Measurements from ENCODE around the gene ELP5. TPM values are rescaled to one million over a fixed set of nuclear protein-coding genes. Genes with fewer than 3 reads are reported as not detected.

ELP5 gene
- total RNA-seq, 2 donors from 2014 or later: 28.1 to 70.7 TPM

GRCh38 chr17:7308625-7309433 is 56.8 kb downstream of the ELP5 start:
- Histone ChIP-seq H3K27ac (peak overlapping the region; percentile 99), H3K9me3 (no peaks in the 10 kb centered on the region), H3K27me3 (no peaks in the 10 kb centered on the region), H3K36me3 (peaks cover 44% of the 10 kb centered on the region), H3K4me3 (peak overlapping the region; percentile 90 to 95), H3K4me1 (peaks cover 0 to 38% of the 10 kb centered on the region in 2 donors)
- TF ChIP-seq, protein P1, sequence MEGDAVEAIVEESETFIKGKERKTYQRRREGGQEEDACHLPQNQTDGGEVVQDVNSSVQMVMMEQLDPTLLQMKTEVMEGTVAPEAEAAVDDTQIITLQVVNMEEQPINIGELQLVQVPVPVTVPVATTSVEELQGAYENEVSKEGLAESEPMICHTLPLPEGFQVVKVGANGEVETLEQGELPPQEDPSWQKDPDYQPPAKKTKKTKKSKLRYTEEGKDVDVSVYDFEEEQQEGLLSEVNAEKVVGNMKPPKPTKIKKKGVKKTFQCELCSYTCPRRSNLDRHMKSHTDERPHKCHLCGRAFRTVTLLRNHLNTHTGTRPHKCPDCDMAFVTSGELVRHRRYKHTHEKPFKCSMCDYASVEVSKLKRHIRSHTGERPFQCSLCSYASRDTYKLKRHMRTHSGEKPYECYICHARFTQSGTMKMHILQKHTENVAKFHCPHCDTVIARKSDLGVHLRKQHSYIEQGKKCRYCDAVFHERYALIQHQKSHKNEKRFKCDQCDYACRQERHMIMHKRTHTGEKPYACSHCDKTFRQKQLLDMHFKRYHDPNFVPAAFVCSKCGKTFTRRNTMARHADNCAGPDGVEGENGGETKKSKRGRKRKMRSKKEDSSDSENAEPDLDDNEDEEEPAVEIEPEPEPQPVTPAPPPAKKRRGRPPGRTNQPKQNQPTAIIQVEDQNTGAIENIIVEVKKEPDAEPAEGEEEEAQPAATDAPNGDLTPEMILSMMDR (IDR thresholded peaks at IDR 0.05): no peak
- DNase-seq (ENCODE audit: low spot score): peak; percentile 82

MicroRNA genes within 50 kb of the gene (microRNA counts, 767-probe panel; counts per million panel counts)
- microRNA hsa-miR-324-3p (0 to 31.0 counts per million in 2 donors), microRNA hsa-miR-324-5p (2,511 to 5,314 counts per million in 2 donors)

Small RNA genes within 50 kb of the gene (microRNA-seq; reads per million reads assigned to microRNA genes)
- 975 to 1,279 reads per million in 2 donors for gene MIR324 (ENCODE audit: borderline number of aligned reads in 2 of 2, borderline replicate concordance in 1 of 2)

Other genes starting within 250 kb of the ELP5 start
- gene RNASEK, start 239.6 kb upstream of the ELP5 start, total RNA-seq: 100 to 1,000 TPM; 231 to 334 TPM
- 1 to 10 TPM; 6.1 to 9.2 TPM for gene BCL6B, start 229.2 kb upstream of the ELP5 start, total RNA-seq
- under 1 TPM; 0.70 to 0.71 TPM for gene SLC16A13, start 216.2 kb upstream of the ELP5 start, total RNA-seq
- gene SLC16A11, start 208.1 kb upstream of the ELP5 start, total RNA-seq: 1 to 10 TPM; 1.9 to 3.4 TPM
- gene CLEC10A, start 172.0 kb upstream of the ELP5 start, total RNA-seq: 1 to 10 TPM; 1.4 to 3.6 TPM
- gene ASGR2, start 137.4 kb upstream of the ELP5 start, total RNA-seq: under 1 TPM in 1 of 2 donors, not detected in 1; 0.33 TPM
- 1 to 10 TPM in 1 of 2 donors, not detected in 1; 1.6 TPM for gene ASGR1, start 72.8 kb upstream of the ELP5 start, total RNA-seq
- gene DLG4, start 32.4 kb upstream of the ELP5 start, total RNA-seq: 10 to 100 TPM; 15.1 to 33.4 TPM
- gene ACADVL, start 32.3 kb upstream of the ELP5 start, total RNA-seq: 100 to 1,000 TPM; 695 to 758 TPM
- 10 to 100 TPM; 18.1 to 19.9 TPM for gene DVL2, start 17.7 kb upstream of the ELP5 start, total RNA-seq
- 10 to 100 TPM in 1 of 2 donors, 1 to 10 TPM in 1; 10.0 to 22.4 TPM for gene PHF23, start 12.8 kb upstream of the ELP5 start, total RNA-seq
- 100 to 1,000 TPM; 226 to 469 TPM for gene GABARAP, start 9.8 kb upstream of the ELP5 start, total RNA-seq
- gene CTDNEP1, start 481 bp upstream of the ELP5 start, total RNA-seq: 10 to 100 TPM; 55.0 to 77.2 TPM
- 1 to 10 TPM in 1 of 2 donors, not detected in 1; 2.3 TPM for gene CLDN7, start 10.3 kb downstream of the ELP5 start, total RNA-seq
- 100 to 1,000 TPM in 1 of 2 donors, 10 to 100 TPM in 1; 70.3 to 151 TPM for gene SLC2A4, start 29.5 kb downstream of the ELP5 start, total RNA-seq
- gene YBX2, start 42.4 kb downstream of the ELP5 start, total RNA-seq: 1 to 10 TPM; 2.9 to 3.0 TPM
- gene EIF5A, start 55.4 kb downstream of the ELP5 start, total RNA-seq: 100 to 1,000 TPM; 131 to 164 TPM
- gene GPS2, start 63.1 kb downstream of the ELP5 start, total RNA-seq: 10 to 100 TPM; 80.4 to 97.0 TPM
- gene NEURL4, start 77.1 kb downstream of the ELP5 start, total RNA-seq: 10 to 100 TPM in 1 of 2 donors, 1 to 10 TPM in 1; 9.5 to 12.8 TPM
- 1 to 10 TPM; 5.1 to 6.7 TPM for gene ACAP1, start 84.3 kb downstream of the ELP5 start, total RNA-seq
- 1 to 10 TPM; 4.2 to 6.9 TPM for gene KCTD11, start 99.9 kb downstream of the ELP5 start, total RNA-seq
- not detected for gene TMEM95, start 102.9 kb downstream of the ELP5 start, total RNA-seq
- gene TNK1, start 128.9 kb downstream of the ELP5 start, total RNA-seq: 1 to 10 TPM; 4.1 to 4.8 TPM
- 10 to 100 TPM; 17.2 to 21.6 TPM for gene PLSCR3, start 142.3 kb downstream of the ELP5 start, total RNA-seq
- gene TMEM256, start 151.9 kb downstream of the ELP5 start, total RNA-seq: 10 to 100 TPM; 43.4 to 64.8 TPM
- 10 to 100 TPM in 1 of 2 donors, 1 to 10 TPM in 1; 6.3 to 12.2 TPM for gene NLGN2, start 155.6 kb downstream of the ELP5 start, total RNA-seq
- gene SPEM1, start 168.1 kb downstream of the ELP5 start, total RNA-seq: not detected
- gene SPEM2, start 173.4 kb downstream of the ELP5 start, total RNA-seq: not detected
- gene SPEM3, start 176.6 kb downstream of the ELP5 start, total RNA-seq: not detected
- 1 to 10 TPM; 3.7 to 5.6 TPM for gene TMEM102, start 183.2 kb downstream of the ELP5 start, total RNA-seq
- 10 to 100 TPM; 18.6 to 20.9 TPM for gene FGF11, start 187.3 kb downstream of the ELP5 start, total RNA-seq
- 10 to 100 TPM; 15.8 to 19.0 TPM for gene CHRNB1, start 192.8 kb downstream of the ELP5 start, total RNA-seq
- 10 to 100 TPM; 50.5 to 67.3 TPM for gene ZBTB4, start 227.4 kb downstream of the ELP5 start, total RNA-seq
- gene SLC35G6, start 229.2 kb downstream of the ELP5 start, total RNA-seq: not detected
- gene POLR2A, start 232.2 kb downstream of the ELP5 start, total RNA-seq: 10 to 100 TPM; 28.4 to 41.2 TPM

All from right atrium auricular region (tissue), 2 donors.